ENCODE results near the gene BRWD1.

- TF ChIP-seq CTCF (IDR thresholded peaks at IDR 0.05; ENCODE audit: borderline replicate concordance, extremely low read depth, low read length, poor library complexity, severe bottlenecking) = no peak
- no peak for TF ChIP-seq EZH2 (IDR thresholded peaks at IDR 0.05; ENCODE audit: borderline replicate concordance, low read depth, low read length, severe bottlenecking)
Measured at GRCh38 chr21:39142972-39143371, 170.5 kb downstream of the BRWD1 start.
